GM19351 (cell line): ENCODE measurements around the gene CELSR1.

Experiments
- ATAC-seq: cut with Tn5 transposase; IDR thresholded peaks from one replicate; pipeline ENCODE4 v1.9.1; 2021; ENCODE audit warnings: mild to moderate bottlenecking, moderate library complexity; ENCODE audit not compliant: unreplicated experiment

The CELSR1 gene

DNA sequence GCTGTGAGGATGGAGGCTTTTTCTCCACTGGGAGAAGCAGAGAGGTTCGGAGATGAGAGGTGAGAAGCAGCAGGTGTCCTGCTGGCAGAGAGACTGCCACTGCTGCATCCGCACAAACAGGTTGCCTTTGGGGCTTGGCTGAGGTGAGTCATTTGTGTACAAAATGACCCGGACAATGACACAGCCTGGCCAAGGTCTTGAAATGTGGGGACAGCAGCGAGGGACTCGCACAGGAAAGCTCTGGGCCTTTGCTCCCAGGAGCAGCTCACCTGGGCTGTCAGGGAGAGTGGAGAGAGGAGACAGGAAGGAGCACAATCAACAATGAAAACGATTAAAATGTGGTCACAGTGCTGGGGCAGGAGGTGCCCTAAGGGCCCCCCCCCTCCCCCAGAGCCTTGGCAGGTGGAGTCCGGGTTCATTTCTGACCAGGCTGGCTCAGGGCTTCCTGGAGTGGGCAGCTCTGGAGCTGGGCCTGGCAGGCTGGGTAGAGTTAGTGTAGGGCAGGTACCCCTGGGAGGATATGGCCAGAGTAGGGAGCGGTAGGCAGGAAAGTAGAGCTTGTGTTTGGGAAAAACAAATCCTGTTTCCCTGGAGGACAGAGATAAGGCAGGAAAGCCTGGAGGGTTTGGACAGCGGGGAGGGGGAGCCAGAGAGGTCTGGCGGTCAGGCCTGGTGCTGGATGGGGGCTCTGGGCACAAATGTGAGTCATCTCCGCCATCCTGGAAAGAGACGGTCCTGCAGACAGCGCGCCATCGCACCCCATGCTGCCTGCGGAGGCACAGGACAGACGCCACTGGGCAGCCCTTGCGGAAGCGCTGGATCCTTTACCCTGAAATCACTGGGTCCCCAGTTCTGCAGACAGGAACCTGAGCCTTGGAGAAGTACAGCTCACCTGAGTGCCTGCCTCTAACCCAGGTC lies 37.8 kb upstream of the CELSR1 start:
- no peak for ATAC-seq

DNA sequence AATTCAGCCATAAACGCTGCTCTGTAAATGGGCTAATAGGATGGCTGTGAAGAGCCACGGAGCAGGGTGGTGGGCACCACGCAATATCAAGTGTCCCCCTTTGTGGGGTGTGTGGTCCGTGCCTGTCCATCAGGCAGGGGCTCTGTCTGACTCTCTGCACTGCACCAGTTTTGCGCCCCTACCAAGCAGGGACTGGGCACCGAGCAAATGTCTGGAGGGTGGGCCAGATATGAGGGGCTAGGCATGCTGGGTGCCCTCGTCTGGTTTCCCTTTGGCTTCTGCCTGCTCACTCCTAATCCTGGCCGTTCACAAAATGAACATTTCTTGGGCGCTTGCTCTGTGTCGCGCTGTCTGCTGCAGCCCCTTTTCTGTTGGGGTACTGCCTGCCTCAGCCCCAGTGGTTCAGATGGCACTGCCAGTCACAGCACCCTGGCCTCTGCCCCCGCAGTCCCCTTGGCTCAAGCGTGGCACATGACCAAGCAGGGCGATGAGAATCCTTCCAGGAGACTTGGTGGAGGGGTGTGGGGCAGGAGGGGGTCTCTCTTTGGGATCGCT lies 37.1 kb upstream of the CELSR1 start:
- no peak for ATAC-seq

DNA sequence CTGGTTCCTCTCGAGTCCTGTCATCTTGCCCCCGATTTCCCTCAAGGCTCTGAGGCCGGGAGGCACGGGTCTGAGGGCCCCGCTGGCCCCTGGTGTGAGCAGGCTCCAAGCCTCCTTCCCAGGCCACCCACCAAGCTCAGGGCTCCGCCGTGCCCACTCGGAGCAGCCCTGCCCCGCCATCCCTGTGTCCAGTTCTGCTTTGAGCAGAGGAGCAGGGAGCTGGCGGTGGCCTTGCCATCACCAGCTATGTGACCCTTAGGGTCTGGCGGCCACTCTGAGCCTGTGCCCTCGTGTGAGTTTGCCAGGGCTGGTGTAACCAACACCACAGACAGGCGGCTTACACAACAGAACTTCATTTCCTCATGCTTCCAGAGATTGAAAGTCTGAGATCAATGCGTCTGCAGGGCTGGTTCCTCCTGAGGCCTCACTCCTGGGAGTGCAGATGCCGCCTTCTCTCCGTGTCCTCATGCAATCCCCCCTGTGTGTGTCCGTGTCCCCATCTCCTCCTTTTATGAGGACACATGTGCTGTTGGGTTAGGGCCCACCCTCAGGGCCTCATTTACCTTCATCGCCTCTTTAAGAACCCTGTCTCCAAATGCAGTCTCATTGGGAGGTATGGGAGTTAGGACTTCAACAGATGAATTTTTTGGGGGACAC lies 36.5 kb upstream of the CELSR1 start:
- no peak for ATAC-seq

DNA sequence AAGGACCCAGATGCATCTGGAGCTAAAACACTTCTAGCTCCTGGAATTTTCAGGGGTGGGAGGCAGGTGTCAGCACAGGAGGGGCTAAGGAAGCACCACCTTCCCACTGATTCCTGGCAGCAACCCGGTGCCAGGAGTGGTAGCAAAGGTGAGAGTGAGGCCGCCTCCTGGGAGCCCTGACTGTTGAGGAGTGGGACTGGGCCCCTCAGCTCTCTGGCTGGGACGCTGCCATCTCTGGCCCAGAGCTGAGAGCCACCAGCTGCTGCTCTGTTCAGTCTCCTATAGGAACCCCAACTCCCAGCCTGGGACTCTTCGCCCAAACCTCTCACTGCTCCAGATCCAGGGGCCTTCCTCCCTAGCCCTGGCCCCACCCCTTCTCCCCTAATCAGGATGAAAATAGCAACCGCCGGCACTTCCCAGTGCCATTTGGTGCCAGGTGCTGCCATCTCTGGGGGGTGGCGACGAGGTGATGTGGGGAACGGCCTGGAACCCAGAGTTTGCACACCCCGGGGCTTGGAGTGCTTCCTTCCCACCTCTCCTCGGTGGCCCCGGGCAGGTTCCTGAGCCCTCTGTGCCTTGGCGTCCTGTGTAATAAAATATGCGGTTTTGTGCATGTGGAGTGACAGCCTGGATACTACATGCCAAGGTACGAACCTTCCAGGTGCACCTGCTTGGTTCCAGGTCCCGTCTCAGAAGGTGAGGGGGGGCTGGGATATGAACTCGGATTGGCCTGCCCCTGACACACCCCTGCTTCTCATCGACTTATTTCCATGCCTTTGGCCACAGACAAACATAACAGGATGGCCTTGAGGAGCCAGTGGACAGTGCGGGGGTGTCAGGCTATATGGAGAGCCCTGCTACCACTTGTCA lies 35.7 kb upstream of the CELSR1 start:
- ATAC-seq: no peak

DNA sequence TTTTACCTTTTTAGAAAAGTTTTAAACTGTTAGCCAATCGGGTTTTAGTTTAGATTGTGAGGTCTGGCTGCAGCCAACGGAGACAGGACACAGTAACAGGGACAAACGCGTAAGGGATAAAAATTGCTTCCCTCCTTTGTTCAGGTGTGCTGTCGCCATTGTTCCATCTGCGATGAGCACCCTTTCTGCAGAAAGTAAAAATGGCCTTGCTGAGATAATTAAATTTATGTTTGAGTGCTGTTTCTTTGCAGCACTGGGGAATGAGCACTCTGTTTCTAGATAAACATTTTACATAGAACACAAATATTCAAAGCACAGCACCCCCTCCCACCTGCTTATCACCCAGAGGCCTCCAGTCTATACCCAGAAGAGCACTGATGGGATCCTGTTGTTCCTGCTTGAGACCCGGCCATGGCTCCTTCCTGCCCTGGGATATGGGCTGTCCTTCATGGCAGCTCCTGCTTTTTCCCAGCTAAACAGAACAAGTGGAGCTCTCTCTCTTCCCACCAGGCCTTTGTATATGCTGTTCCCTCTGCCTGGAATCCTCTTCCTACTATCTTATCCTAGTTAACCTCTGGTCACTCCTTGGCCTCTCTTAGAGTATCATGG lies 34.3 kb upstream of the CELSR1 start:
- no peak for ATAC-seq

DNA sequence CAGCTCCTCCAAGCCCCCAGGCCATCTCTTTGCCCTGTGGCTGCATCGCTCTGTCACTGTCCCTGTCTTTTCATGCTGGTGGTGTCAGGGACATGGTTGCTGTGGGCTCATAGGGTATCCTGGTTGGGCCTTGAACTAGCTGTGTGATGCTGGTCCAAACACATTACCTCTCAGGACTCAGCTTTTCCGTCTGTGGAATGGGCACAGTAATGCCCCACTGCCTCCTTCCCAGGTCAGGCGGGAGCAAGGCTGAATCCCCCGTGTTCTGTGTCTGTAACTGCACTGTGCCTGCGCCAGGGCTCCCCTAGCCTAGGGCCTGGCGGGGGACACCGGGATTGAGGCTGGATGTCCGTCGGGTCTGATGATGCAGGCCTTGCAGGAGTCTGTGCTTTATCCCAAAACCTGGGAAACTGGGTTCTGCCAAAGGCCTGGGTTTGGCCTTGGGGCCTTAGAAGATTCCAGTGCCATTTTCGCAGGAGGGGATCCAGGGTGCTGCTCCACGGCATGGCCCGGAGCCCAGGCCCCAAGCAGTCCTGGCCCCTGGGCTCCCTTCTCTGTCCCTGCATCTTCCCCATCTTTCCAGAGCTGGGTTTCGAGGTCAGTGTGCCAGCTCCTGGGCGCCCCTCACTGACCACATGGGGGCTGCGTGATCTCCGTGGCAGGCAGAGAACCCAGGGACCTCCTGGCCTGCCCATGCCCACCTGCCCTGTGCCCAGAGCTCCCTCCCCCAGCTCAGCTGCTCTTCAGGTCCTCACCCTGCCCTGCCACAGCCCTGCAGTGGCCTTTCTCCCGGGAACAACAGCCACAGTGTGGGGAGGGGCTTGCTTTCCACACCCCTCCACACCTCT lies 32.7 kb upstream of the CELSR1 start:
- no peak for ATAC-seq

DNA sequence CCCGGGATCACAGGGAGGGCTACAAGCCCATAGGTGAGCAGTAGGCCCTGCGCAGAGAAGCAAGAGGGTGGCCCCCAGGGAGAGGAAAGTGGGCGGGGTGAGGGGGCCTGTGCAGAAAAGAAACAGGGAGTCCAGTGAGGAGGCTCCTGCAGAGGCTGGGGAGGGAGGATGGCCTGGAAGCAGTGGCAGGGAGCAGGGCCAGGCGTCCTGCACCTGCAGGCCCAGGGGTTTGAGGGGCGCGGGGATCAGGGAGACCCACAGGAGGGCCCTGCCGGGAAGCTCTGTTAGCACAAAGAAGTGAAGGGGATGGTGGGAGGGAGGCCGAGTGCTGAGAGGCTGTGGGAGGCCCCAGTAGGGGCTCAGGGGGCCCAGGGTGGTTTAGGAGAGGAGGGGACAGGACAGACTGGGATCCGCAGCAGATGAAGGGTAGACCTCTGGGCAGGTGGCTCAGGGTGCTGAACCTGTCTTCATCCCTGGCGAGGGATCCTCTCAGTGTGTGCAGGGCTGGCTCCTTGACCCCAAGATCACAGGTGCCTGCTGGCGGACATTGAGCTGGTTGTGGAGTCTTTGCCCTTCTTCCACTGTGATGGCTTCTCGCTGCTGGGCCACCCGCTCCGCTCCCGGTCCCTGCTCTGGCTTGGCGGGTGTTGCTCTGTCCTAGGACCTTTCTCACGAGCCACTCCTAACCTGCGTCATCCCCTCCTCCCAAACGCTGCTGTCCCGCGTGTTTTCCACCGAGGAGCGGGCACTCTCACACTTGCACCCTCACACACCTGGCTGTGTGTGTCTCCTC lies 31.8 kb upstream of the CELSR1 start:
- ATAC-seq: no peak

DNA sequence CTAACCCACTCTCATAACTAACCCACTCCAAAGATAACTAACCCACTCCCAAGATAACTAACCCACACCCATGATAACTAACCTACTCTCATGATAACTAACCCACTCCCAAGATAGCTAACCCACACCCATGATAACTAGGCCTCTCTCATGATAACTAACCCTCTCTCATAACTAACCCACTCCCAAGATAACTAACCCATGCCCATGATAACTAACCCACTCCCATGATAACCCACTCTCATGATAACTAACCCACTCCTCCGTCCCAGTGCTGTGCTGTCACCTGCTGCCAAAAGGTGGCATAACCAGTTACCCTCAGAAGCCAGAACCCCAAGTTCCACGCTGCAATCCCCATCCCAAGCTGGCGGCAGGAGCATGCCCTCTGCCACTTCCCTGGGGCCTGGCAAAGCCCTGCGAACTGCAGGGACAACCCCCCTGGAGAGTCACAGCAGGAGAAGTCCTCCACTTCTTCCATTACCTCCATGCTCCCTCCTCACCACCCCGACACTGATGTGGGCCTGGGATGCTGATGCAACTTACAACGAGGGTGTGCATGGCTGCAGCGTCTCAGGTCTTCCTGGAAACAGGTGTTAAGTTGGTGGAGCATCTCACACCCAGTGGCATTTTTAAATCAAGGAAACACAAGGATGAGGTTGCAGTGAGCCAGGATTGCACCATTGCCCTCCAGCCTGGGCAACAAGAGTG lies 30.8 kb upstream of the CELSR1 start:
- no peak for ATAC-seq

DNA sequence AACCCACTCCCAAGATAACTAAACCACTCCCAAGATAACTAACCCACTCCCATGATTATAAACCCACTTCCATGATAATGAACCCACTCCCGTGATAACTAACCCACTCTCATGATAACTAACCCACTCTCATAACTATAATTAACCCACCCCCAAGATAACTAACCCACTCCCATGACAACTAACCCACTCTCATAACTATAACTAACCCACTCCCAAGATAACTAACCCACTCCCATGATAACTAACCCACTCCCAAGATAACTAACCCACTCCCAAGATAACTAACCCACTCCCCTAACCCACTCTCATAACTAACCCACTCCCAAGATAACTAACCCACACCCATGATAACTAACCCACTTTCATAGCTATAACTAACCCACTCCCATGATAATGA lies 30.1 kb upstream of the CELSR1 start:
- ATAC-seq: no peak

DNA sequence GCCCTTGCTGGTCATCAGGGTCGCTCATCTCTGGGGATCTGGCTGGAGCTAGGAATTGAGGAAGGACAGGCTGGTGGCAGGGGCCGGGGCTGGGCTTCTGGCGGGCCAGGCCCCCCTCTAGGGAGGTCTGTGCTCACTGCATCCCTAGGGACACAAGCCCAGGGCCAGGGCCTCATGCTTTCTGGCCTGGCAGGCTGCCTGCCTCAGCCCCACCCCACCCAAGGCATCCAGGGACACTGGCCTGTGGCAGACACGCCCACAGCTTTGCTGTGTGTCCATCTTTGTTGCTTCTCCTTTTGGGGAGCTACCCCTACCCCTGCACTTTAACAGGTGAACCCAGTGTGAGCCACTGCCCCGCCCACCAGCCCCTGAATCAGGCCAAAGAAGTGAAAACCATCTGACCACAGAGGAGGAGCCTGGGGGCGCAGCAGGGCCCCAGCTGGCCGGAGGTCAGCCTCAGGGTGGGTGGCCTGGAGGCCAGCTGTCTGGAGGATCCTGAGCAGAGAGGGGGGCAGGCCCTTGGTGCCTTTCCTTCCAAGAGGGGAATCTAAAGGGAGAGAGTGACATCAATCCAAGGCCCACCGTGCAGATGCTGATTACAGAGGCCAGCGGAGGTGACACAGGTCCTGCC lies 26.8 kb upstream of the CELSR1 start:
- no peak for ATAC-seq

DNA sequence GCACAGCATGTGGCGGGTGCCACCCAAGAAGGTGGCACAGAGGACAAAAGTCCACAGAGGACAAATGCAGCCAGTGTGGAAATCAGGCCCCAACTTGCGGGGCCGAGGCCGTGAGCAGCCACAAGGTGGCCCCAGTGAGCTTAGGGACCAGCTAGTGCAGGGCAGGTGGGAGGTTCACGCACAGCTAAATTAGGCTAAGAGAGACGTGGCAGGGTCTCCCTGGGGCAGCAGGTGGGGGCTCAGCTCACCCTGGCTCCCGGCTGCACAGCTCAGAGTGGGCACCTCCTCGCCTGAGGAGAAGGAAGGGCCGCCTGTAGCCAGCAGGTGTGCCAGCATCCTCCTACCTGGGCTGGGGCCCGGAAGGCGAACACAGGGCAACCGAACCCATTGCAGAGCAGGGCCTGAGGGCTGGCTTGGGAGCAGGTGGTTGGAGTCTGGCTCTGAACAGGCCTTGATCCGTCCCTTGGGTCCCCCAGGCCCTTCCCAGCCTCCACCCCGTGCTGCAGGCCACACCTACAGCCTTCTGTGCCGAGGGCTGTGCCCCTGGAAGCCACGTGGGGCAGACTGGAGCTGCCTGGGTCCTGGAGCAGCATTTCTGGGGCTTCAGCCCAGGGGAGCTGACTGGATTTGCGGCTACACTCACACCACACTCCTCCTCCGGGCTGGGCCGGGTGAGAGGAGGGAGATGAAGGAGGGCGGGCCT lies 26.1 kb upstream of the CELSR1 start:
- no peak for ATAC-seq

DNA sequence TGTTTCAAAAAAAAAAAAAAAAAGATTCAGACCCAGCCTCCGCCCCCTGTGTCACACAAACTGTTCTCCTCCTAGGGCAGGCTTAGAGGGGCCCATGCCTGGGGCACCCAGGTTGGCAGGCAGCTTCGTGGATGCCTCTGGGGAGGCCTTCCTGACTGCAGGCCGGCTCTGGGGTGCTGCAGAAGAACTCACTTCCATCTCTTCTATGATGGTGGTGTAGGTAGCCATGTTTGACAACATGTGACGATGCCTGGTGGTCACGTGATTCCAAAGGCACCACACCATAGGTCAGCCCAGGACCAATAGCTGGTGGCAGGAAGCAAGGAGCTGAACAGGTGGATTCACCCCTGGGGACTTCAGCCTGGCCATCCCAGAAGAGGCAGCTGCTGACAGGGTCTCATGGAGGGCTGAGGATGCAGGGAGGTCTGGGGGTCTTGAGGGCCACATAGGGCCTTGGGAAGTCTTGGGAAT lies 24.1 kb upstream of the CELSR1 start:
- ATAC-seq: no peak

DNA sequence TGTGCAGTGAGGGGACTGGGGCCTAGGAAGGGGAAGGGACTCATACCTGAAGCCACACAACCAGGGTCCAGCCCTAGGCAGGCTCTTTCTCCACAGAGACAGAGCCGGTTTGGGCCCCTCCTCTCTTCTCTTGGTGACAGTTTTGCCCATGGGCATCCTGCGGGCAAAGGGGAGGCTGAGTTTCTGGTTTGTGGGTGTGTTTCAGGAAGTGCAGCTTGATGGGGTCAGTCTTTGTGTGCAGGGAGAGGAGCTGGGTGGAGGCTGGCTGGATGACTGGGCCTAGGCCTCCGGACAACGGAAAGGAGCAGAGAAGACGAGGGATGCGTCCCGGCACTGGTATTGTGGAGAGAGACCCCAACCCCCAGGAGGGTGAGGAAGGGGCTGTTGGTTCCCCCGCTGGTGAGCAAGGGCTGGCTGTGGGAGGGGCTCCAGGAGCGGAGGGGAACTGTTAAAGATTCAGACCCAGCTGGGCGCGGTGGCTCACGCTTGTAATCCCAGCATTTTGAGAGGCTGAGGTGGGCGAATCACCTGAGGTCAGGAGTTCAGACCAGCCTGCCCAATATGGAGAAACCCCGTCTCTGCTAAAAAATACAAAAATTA lies 23.4 kb upstream of the CELSR1 start:
- no peak for ATAC-seq

DNA sequence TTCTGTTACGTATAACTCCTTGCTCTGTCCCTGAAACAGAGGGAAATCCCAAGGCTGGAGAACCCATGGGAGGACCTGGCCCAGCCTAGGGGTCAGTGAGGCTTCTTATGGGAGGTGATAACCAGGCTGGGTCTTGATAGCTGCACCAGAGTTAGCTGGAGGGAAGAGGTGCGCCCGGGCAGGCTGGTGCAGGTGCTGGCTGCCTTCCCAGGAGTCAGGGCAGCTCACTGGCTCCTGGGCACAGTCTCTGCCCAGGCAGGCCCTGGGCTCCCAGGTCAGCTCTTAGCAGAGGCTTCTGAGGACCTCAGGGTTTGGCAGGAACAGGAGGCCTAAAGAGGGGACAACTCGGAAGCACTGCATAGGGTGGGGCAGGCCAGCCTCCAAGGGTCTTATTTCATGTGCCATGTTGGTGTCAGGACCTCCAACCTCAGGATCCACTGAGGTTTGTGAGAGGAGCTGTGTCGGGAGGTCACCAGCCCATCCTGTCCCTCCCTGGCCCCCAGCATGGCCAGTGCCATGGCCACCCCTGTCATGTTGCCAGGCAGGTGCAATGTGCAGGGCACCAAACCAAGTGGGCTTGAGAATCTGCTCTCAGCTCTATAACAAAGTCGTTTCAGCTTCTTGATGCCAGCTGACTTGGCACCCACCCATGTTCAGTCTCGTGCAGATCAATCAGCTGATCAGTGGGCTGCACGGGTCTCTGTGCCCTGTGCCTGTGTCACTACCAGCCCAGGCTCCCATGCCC lies 20.5 kb upstream of the CELSR1 start:
- no peak for ATAC-seq

DNA sequence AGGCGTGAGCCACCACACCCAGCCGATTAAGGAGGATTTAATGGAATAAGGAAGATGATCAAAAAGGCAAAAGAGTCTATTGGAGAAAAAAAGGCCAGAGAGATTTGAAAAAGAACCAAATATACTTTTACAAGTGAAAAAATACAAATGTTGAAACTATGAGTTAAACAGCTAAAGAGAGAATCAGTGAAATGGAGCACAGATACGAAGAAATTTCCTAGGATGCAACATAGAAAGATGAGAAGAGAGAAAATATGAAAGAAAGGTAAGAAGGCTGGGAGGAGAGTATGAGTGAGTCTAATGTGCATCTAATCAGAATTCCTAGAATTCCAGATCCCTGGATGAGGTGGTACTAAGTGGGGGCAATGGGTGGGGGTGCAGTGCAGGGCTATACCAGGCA lies 19.4 kb upstream of the CELSR1 start:
- no peak for ATAC-seq

DNA sequence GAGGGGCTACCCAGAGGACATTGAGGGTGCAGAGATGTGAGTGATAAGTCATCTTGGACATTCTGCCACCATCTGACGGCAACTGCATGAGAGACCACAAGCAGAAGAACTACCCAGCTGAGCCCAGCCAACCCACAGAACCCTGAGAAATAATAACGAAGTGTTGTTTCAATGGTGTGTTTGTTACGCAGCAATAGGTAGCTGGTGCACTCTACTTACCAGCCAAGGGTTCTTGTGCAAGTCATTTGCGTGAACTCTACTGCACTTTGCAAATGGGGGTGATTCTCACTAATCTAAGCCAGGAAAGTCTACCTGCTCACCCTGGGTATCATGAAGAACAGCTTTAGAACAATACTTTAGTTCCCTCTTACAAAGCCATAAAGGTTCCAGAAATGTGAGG lies 15.8 kb upstream of the CELSR1 start:
- no peak for ATAC-seq
